Measurements from ENCODE around the gene STIM2. TPM values are rescaled to one million over a fixed set of nuclear protein-coding genes. Genes with fewer than 3 reads are reported as not detected.

STIM2 gene
- total RNA-seq, 1 experiment from 2014 or later: 59.0 TPM

DNA sequence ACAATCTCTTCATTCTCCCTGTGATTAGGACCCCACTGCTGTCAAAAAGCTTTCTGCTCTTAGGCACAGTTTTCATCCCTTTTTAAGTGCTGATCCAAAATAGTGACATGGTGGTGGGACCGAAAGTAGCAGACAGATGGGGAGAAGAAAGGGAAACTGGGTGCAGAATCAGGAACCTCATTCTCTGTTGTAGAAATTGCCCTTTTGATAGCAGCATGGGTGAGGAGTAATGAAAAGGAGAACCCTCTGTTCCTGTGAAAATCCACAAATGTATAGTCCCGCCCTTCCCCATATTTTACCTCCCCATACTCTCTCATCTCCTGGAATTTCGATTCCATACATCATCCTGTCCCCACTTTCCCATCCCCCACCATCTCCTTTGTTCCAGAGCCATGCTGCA, 126.5 kb downstream of the STIM2 start:
- no peak overlapping the region for H3K4me3 ChIP-seq (ENCODE audit: low read depth, low read length, poor library complexity, severe bottlenecking)
- CTCF ChIA-PET: no interaction called here

DNA sequence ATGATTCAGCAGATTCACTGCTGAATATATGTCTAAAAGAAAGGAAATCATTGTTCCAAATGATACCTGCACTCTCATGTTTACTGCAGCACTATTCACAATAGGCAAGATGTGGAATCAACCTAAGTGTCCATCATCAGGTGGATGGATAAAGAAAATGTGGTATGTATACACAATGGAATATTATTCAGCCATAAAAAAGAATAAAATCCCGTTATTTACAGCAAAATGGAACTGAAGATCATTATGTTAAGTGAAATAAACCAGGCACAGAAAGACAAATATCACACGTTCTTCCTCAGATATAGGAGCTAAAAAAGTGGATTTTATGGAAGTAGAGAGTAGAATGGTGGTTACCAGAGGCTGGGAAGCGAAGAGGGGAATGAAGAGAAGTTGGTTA, 130.4 kb downstream of the STIM2 start:
- ChIA-PET CTCF (interaction anchor here (0.6 kb wide), 1 partner anchor 249 kb away, joined by 5 read pairs; no protein-coding TSS in a partner anchor), POLR2A (ENCODE audit: low non-redundant PET) (no interaction called here)
- no peaks in the 10 kb centered on the region for H3K9me3 ChIP-seq (ENCODE audit: low read depth, low read length, poor library complexity, severe bottlenecking)
- no peak for TF ChIP-seq EZH2 (IDR thresholded peaks at IDR 0.05; ENCODE audit: borderline replicate concordance, low read depth, low read length, poor library complexity, severe bottlenecking)
- TF ChIP-seq, protein P1, sequence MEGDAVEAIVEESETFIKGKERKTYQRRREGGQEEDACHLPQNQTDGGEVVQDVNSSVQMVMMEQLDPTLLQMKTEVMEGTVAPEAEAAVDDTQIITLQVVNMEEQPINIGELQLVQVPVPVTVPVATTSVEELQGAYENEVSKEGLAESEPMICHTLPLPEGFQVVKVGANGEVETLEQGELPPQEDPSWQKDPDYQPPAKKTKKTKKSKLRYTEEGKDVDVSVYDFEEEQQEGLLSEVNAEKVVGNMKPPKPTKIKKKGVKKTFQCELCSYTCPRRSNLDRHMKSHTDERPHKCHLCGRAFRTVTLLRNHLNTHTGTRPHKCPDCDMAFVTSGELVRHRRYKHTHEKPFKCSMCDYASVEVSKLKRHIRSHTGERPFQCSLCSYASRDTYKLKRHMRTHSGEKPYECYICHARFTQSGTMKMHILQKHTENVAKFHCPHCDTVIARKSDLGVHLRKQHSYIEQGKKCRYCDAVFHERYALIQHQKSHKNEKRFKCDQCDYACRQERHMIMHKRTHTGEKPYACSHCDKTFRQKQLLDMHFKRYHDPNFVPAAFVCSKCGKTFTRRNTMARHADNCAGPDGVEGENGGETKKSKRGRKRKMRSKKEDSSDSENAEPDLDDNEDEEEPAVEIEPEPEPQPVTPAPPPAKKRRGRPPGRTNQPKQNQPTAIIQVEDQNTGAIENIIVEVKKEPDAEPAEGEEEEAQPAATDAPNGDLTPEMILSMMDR (conservative IDR thresholded peaks at IDR 0.05; ENCODE audit: low read depth, low read length): no peak
- intact Hi-C loops (cut with micrococcal nuclease; ENCODE audit: unreplicated experiment): no loop called here
- no peak overlapping the region for H3K4me3 ChIP-seq (ENCODE audit: low read depth, low read length, poor library complexity, severe bottlenecking)
- peaks cover 29% of the 10 kb centered on the region for H3K4me1 ChIP-seq (ENCODE audit: insufficient read depth, low read length, poor library complexity, severe bottlenecking)
- DNase-seq (ENCODE audit: low spot score): no peak
- peaks cover 5% of the 10 kb centered on the region for H3K36me3 ChIP-seq (ENCODE audit: insufficient read depth, low read length, poor library complexity, severe bottlenecking)
- H3K27me3 ChIP-seq (replicated peaks; ENCODE audit: insufficient read depth, low read depth, low read length, poor library complexity): no peaks in the 10 kb centered on the region
- no TSS peak for BruUV-seq (replicated peaks)
- H3K27ac ChIP-seq (ENCODE audit: low read depth, low read length, poor library complexity, severe bottlenecking): no peak overlapping the region

More for the DNA sequence above, 126.5 kb downstream of the STIM2 start:
- Histone ChIP-seq H3K9me3 (ENCODE audit: low read depth, low read length, poor library complexity, severe bottlenecking) (no peaks in the 10 kb centered on the region), H3K4me1 (ENCODE audit: insufficient read depth, low read length, poor library complexity, severe bottlenecking) (peaks cover 7% of the 10 kb centered on the region), H3K27ac (ENCODE audit: low read depth, low read length, poor library complexity, severe bottlenecking) (no peak overlapping the region), H3K36me3 (ENCODE audit: insufficient read depth, low read length, poor library complexity, severe bottlenecking) (no peaks in the 10 kb centered on the region), H3K27me3 (replicated peaks; ENCODE audit: insufficient read depth, low read depth, low read length, poor library complexity) (no peaks in the 10 kb centered on the region)
- POLR2A ChIA-PET (ENCODE audit: low non-redundant PET): no interaction called here
- DNase-seq (ENCODE audit: low spot score): no peak
- intact Hi-C loops (cut with micrococcal nuclease; ENCODE audit: unreplicated experiment): no loop called here
- no peak for TF ChIP-seq EZH2 (IDR thresholded peaks at IDR 0.05; ENCODE audit: borderline replicate concordance, low read depth, low read length, poor library complexity, severe bottlenecking)
- TF ChIP-seq, protein P1 (conservative IDR thresholded peaks at IDR 0.05; ENCODE audit: low read depth, low read length): no peak
- no TSS peak for BruUV-seq (replicated peaks)

DNA sequence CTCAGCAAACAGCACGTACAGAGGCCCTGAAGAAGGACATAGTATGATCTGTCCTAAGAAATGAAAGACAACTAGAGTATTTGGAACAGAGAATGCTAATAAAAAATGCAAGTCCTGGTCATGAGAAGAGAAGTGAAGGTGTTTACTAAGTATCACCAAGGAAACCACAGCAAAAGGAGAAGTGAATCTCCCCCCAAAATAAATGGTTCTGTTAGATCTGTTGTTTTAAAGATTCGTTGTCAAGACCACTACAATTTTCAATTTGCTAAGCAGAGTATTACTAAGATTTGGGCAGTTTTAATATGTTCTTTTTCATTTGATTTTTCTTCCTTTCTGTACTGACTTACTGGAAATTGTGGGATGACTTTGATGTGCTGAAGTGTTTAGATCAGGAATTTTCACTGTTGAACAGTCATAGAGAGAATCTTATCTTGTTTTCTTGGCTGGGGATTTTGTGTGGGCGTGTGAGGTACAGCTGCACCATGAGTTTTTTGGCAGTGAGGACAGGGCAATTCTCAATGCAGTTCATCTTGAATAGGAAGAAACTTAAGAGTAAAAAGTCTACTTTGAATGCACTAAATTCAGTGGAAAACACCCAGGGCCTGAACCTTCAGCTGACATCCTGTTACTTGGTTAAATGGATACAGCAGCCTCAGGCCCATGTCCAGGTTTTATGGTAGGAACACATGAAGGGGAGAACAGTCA, 132.2 kb downstream of the STIM2 start:
- CTCF ChIA-PET: interaction anchor here (0.5 kb wide), 1 partner anchor 534 kb away, joined by 3 read pairs; no protein-coding TSS in a partner anchor

More for the DNA sequence above, 132.2 kb downstream of the STIM2 start:
- TF ChIP-seq, protein P1 (conservative IDR thresholded peaks at IDR 0.05; ENCODE audit: low read depth, low read length): no peak
- TF ChIP-seq EZH2 (IDR thresholded peaks at IDR 0.05; ENCODE audit: borderline replicate concordance, low read depth, low read length, poor library complexity, severe bottlenecking): no peak
- intact Hi-C loops (cut with micrococcal nuclease; ENCODE audit: unreplicated experiment): no loop called here
- H3K36me3 ChIP-seq (ENCODE audit: insufficient read depth, low read length, poor library complexity, severe bottlenecking): peaks cover 5% of the 10 kb centered on the region
- no peaks in the 10 kb centered on the region for H3K9me3 ChIP-seq (ENCODE audit: low read depth, low read length, poor library complexity, severe bottlenecking)
- no TSS peak for BruUV-seq (replicated peaks)
- POLR2A ChIA-PET (ENCODE audit: low non-redundant PET): no interaction called here
- H3K27ac ChIP-seq (ENCODE audit: low read depth, low read length, poor library complexity, severe bottlenecking): peak overlapping the region; percentile 1
- DNase-seq (ENCODE audit: low spot score): peak; percentile 42
- H3K4me1 ChIP-seq (ENCODE audit: insufficient read depth, low read length, poor library complexity, severe bottlenecking): peaks cover 28% of the 10 kb centered on the region
- no peaks in the 10 kb centered on the region for H3K27me3 ChIP-seq (replicated peaks; ENCODE audit: insufficient read depth, low read depth, low read length, poor library complexity)
- no peak overlapping the region for H3K4me3 ChIP-seq (ENCODE audit: low read depth, low read length, poor library complexity, severe bottlenecking)
